Adrenal gland (tissue), 5 donors: ENCODE data around the gene MAN1A2.

Experiments
- CTCF ChIP-seq, 6 experiments: fragments of 450-650 bp in 4 of 6; fragments of 200-600 bp in 2 of 6; sonication (generic) in 1 of 6; IDR thresholded peaks; 1 replicate in 5 of 6; 2 replicates in 1 of 6; pipeline versions ENCODE4 v1.5.1 to v1.8.0; 2016 to 2021; ENCODE audit warnings: antibody characterized with exemption in 6 of 6, mild to moderate bottlenecking in 2 of 6, moderate library complexity in 1 of 6
- POLR2A ChIP-seq, 2 donors: fragments of 450-650 bp; IDR thresholded peaks; one replicate each; pipeline ENCODE4 v1.6.1; 2017; ENCODE audit warnings: antibody characterized with exemption in 2 of 2, mild to moderate bottlenecking in 2 of 2, moderate library complexity in 1 of 2
- donor health status: DM: no; HTN: no; CAD: no.

GRCh38 chr1:117425050-117425734 lies 57.9 kb downstream of the MAN1A2 start:
- no peak for TF ChIP-seq POLR2A (IDR thresholded peaks at IDR 0.05)
- TF ChIP-seq CTCF (IDR thresholded peaks at IDR 0.05): no peak
